Adrenal gland (tissue), 12 donors: ENCODE results near the gene TCF4. TPM values are rescaled to one million over a fixed set of nuclear protein-coding genes. Genes with fewer than 3 reads are reported as not detected.

Experiments used
- DNase-seq, 7 donors: peaks; one replicate each; pipeline ENCODE4 v3.0.0-alpha.2; 2019 to 2020
- H3K27ac ChIP-seq, 5 donors: fragments of 200-600 bp; sonication (generic) in 4 of 5; 1 replicate in 3 of 5; 2 replicates in 2 of 5; pipeline versions ENCODE4 v1.5.1 to v1.8.0; 2016 to 2020; ENCODE audit warnings: mild to moderate bottlenecking in 1 of 5
- H3K27me3 ChIP-seq: fragments of 200-600 bp; 2 replicates; pipeline ENCODE4 v1.8.0; 2021
- H3K36me3 ChIP-seq, 2 donors: fragments of 200-600 bp; replicated peaks in 1 of 2; 1 replicate in 1 of 2; 2 replicates in 1 of 2; pipeline versions ENCODE4 v1.5.1 to v1.8.0; 2018 to 2022
- H3K4me1 ChIP-seq, 2 donors: fragments of 200-600 bp; replicated peaks in 1 of 2; 1 replicate in 1 of 2; 2 replicates in 1 of 2; pipeline versions ENCODE4 v1.5.1 to v1.8.0; 2018 to 2021
- H3K4me3 ChIP-seq, 4 donors: fragments of 200-600 bp; sonication (generic) in 3 of 4; one replicate each; pipeline ENCODE4 v1.5.1; 2016 to 2018
- H3K9me3 ChIP-seq, 3 donors: fragments of 200-600 bp; sonication (generic) in 1 of 3; replicated peaks in 1 of 3; 1 replicate in 2 of 3; 2 replicates in 1 of 3; pipeline versions ENCODE4 v1.5.1 to v1.8.0; 2016 to 2021
- CTCF ChIP-seq, 6 experiments: fragments of 450-650 bp in 4 of 6; fragments of 200-600 bp in 2 of 6; sonication (generic) in 1 of 6; IDR thresholded peaks; 1 replicate in 5 of 6; 2 replicates in 1 of 6; pipeline versions ENCODE4 v1.5.1 to v1.8.0; 2016 to 2021; ENCODE audit warnings: antibody characterized with exemption in 6 of 6, mild to moderate bottlenecking in 2 of 6, moderate library complexity in 1 of 6
- POLR2A ChIP-seq, 2 donors: fragments of 450-650 bp; IDR thresholded peaks; one replicate each; pipeline ENCODE4 v1.6.1; 2017; ENCODE audit warnings: antibody characterized with exemption in 2 of 2, mild to moderate bottlenecking in 2 of 2, moderate library complexity in 1 of 2
- WGBS, 4 donors: extraction: QIAGEN DNeasy Blood & Tissue Kit in 2 of 4; methylation state at CpG; one replicate each; pipeline versions ENCODE4 v1.1.5 to v1.1.7; 2013 to 2017; 5-methylcytosine and 5-hydroxymethylcytosine counted together
- intact Hi-C, 2 donors: fragments of 100-400 bp; cut with DNase I; formaldehyde crosslinking; loops; one replicate each; pipeline versions ENCODE4 v1.14.1 to v1.15.0; 2022 to 2023
- polyA plus RNA-seq, 3 donors: library from polyadenylated mRNA; stranded (reverse); fragments of 200-250 nt in 2 of 3; fragments of 350-450 nt in 1 of 3; fragmentation: Illumina TruSeq in 1 of 3; extraction: RNeasy Lipid Tissue Mini Kit (QIAGEN cat#74804) in 1 of 3; gene quantifications; one replicate each; pipeline ENCODE4 v1.2.3, GENCODE V29; 2013 to 2014
- total RNA-seq, 9 donors: library from RNA; depleted of rRNA in 4 of 9; stranded (reverse); fragments of >200 nt in 4 of 9; fragments of 120-200 nt in 1 of 9; fragmentation: NEBNext Ultra II Directional in 1 of 9; extraction: Animal tissue kit (Norgen Biotek cat#: 25700) in 1 of 9; gene quantifications; one replicate each; pipeline versions ENCODE4 v1.1.0 to v1.2.4, GENCODE V29; 2013 to 2023
- donor health status: healthy with polysubstance abuse.
- donor health status: Bipolar disorder and iron deficiency.
- donor health status: DM: yes; HTN: yes; CAD: no.
- donor health status: DM: no; HTN: no; CAD: no.
- donor health status: DM: no; HTN: no; CAD: no.
- donor health status: DM: yes; HTN: yes; CAD: no.

Gene TCF4
- total and polyA plus RNA-seq, 12 donors, result 21.9 to 196 (median 112) TPM

- no peak for TF ChIP-seq POLR2A (IDR thresholded peaks at IDR 0.05)
- no peak for TF ChIP-seq CTCF (IDR thresholded peaks at IDR 0.05)
- Histone ChIP-seq H3K27ac (no peak overlapping the region), H3K27me3 (no peaks in the 10 kb centered on the region), H3K4me3 (no peak overlapping the region), H3K4me1 (no peaks in the 10 kb centered on the region), H3K9me3 (peaks cover 0 to 5% (median 0%) of the 10 kb centered on the region in 3 donors), H3K36me3 (no peaks in the 10 kb centered on the region)
- no peak for DNase-seq
- intact Hi-C loops, result no loop called here
- WGBS, 4 donors, result 92 to 98% (median 97%) methylated on average over 2 of the region's 2 CpGs
These were observed 218.6 kb downstream of the TCF4 start for GRCh38 chr18:55369346-55369745.

GRCh38 chr18:55365342-55365741 is 222.7 kb downstream of the TCF4 start:
- 88 to 92% (median 91%) methylated on average over 2 of the region's 2 CpGs for WGBS, 4 donors
- H3K27ac ChIP-seq, result no peak overlapping the region
- no peaks in the 10 kb centered on the region for H3K27me3 ChIP-seq
- DNase-seq, result no peak
- H3K4me3 ChIP-seq, result no peak overlapping the region
- H3K4me1 ChIP-seq, result no peaks in the 10 kb centered on the region
- intact Hi-C loops, result no loop called here
- H3K36me3 ChIP-seq, result no peaks in the 10 kb centered on the region
- no peaks in the 10 kb centered on the region for H3K9me3 ChIP-seq
- TF ChIP-seq POLR2A (IDR thresholded peaks at IDR 0.05) (no peak), CTCF (IDR thresholded peaks at IDR 0.05) (no peak)

- TF ChIP-seq POLR2A (IDR thresholded peaks at IDR 0.05) (no peak), CTCF (IDR thresholded peaks at IDR 0.05) (no peak)
- no peak overlapping the region for H3K27ac ChIP-seq
- H3K36me3 ChIP-seq, result no peaks in the 10 kb centered on the region
- no peak overlapping the region for H3K4me3 ChIP-seq
- no peak for DNase-seq
- WGBS, 4 donors, result 90 to 95% (median 92%) methylated on average over 3 of the region's 3 CpGs
- intact Hi-C loops, result no loop called here
- H3K27me3 ChIP-seq, result no peaks in the 10 kb centered on the region
- no peaks in the 10 kb centered on the region for H3K4me1 ChIP-seq
- H3K9me3 ChIP-seq, result no peaks in the 10 kb centered on the region
These were observed 225.7 kb downstream of the TCF4 start for GRCh38 chr18:55362303-55362702.

- Histone ChIP-seq H3K27me3 (no peaks in the 10 kb centered on the region), H3K36me3 (no peaks in the 10 kb centered on the region), H3K9me3 (no peaks in the 10 kb centered on the region), H3K4me3 (no peak overlapping the region), H3K27ac (no peak overlapping the region), H3K4me1 (no peaks in the 10 kb centered on the region)
- intact Hi-C loops, result no loop called here
- TF ChIP-seq CTCF (IDR thresholded peaks at IDR 0.05) (no peak), POLR2A (IDR thresholded peaks at IDR 0.05) (no peak)
- 83 to 90% (median 86%) methylated on average over 2 to 3 of the region's 3 CpGs for WGBS, 4 donors
- no peak for DNase-seq
These were observed 226.3 kb downstream of the TCF4 start for GRCh38 chr18:55361492-55362250.
